ENCODE measurements around the gene HPCAL1. TPM values are rescaled to one million over a fixed set of nuclear protein-coding genes. Genes with fewer than 3 reads are reported as not detected.

HPCAL1 gene
- total RNA-seq, 1 donor from 2014 or later: 160 TPM

DNA sequence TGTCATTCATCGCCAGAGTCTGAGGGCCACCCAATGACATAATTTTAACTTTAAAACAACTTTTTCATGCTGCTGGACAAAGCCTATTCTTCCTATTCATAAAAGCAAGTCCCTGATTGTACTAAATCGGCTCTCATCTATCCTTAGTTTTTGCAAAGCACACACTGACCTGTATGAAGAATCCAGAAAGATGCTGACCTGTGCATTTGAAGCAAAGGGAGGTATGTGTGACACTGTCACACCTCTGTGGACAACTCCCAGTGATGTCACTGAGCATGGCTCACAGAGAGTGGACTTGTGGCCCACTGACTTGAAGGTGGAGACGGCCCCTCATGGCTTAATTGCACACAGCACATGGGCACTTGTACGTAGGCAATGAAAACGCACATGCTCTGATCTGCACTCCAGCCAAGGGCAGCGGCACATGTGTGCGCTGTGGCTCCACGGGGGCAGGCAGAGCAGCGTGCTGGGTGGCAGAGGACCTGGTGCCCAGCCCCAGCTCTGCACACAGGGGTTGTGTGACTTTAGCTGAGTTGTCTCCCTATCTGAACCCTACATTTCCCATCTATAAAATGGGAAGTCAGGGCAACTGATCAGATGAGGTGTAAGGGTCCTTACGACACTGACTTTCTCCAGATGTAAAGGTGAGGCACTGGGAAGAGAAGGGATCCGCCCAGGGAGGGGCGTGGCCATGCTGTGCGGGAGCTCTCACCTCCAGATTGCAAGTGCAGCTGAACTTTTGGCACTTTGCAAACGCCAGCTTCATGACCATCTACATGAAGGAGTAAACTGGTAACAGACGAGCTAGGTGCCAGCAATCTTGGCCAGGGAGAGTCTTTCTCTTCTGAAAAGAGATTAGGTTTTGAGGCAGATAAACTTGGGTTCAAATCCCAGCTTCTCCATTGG, 159.7 kb downstream of the HPCAL1 start:
- Histone ChIP-seq H3K9me3 (no peaks in the 10 kb centered on the region), H3K4me3 (no peak overlapping the region), H3K27ac (no peak overlapping the region), H3K27me3 (no peaks in the 10 kb centered on the region), H3K4me1 (no peaks in the 10 kb centered on the region), H3K36me3 (no peaks in the 10 kb centered on the region)
- ATAC-seq (no peak), DNase-seq (no peak)
- TF ChIP-seq, protein P1, sequence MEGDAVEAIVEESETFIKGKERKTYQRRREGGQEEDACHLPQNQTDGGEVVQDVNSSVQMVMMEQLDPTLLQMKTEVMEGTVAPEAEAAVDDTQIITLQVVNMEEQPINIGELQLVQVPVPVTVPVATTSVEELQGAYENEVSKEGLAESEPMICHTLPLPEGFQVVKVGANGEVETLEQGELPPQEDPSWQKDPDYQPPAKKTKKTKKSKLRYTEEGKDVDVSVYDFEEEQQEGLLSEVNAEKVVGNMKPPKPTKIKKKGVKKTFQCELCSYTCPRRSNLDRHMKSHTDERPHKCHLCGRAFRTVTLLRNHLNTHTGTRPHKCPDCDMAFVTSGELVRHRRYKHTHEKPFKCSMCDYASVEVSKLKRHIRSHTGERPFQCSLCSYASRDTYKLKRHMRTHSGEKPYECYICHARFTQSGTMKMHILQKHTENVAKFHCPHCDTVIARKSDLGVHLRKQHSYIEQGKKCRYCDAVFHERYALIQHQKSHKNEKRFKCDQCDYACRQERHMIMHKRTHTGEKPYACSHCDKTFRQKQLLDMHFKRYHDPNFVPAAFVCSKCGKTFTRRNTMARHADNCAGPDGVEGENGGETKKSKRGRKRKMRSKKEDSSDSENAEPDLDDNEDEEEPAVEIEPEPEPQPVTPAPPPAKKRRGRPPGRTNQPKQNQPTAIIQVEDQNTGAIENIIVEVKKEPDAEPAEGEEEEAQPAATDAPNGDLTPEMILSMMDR (IDR thresholded peaks at IDR 0.05): no peak
- intact Hi-C loops (cut with DNase I): no loop called here

DNA sequence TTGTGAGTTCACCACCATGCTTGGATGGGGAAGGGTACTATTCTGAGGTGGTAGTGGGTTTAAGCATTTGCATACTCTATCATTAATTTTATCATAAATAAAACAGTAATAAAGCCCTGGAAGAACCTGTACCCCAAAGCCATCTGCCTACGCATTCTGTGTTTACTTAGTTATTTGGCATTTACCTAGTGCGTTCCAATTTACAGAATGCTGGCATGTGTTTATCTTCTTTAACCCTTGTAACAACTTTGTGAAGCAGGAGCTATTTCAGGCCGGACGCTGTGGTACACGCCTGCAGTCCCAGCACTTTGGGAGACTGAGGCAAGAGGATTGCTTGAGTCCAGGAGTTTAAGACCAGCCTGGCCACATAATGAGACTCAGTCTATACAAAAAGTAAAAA, 163.2 kb downstream of the HPCAL1 start:
- Histone ChIP-seq H3K36me3 (no peaks in the 10 kb centered on the region), H3K4me1 (no peaks in the 10 kb centered on the region), H3K9me3 (no peaks in the 10 kb centered on the region), H3K4me3 (no peak overlapping the region), H3K27me3 (no peaks in the 10 kb centered on the region), H3K27ac (no peak overlapping the region)
- intact Hi-C loops (cut with DNase I): no loop called here
- ATAC-seq (no peak), DNase-seq (no peak)
- TF ChIP-seq, protein P1 (IDR thresholded peaks at IDR 0.05): no peak

DNA sequence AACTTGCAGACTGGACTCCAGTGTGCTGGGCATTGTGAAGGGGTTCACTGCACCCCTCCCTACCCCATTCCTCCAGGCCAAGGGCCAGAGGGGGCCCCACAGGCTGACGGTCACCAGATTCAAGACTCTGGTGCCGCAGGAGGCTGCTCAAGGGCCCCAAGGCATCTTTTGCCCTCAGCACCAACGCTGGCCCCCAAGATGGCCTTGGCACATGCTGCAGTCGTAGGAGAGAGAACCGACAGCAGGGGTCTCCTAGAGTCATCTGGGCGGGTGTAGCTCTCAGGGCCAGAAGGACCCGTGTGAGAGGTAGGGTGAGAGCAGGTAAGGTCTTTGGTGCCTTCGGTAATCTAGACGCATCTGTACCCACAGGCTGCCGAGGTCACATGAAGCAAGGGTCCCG, 164.1 kb downstream of the HPCAL1 start:
- no peaks in the 10 kb centered on the region for H3K4me1 ChIP-seq
- DNase-seq (peak; percentile 44), ATAC-seq (no peak)
- H3K4me3 ChIP-seq: no peak overlapping the region
- no peaks in the 10 kb centered on the region for H3K9me3 ChIP-seq
- TF ChIP-seq, protein P1 (IDR thresholded peaks at IDR 0.05): no peak
- no peaks in the 10 kb centered on the region for H3K36me3 ChIP-seq
- no peaks in the 10 kb centered on the region for H3K27me3 ChIP-seq
- intact Hi-C loops (cut with DNase I): no loop called here
- no peak overlapping the region for H3K27ac ChIP-seq

DNA sequence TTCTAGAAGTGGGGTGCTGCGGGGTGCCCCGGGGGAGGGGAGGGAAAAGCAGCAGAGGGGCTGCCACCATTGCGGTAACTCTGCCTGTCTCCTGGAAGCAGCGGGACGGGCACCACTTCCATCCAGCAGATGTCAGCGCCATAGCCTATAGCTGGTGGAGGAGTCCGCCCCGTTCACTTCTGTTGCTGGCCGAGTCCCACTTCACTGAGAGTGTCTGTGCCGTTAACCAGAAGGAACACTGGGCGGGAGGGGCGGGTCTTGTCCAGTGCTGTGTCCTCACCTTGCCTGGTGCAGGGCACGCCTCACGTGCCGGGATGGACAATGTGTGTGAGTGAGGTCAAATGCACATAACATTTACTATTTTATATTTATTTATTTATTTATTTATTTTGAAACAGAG, 164.7 kb downstream of the HPCAL1 start:
- peak; percentile 38 for DNase-seq
- Histone ChIP-seq H3K36me3 (no peaks in the 10 kb centered on the region), H3K27me3 (no peaks in the 10 kb centered on the region), H3K4me1 (no peaks in the 10 kb centered on the region), H3K27ac (no peak overlapping the region), H3K9me3 (no peaks in the 10 kb centered on the region), H3K4me3 (no peak overlapping the region)
- TF ChIP-seq, protein P1 (IDR thresholded peaks at IDR 0.05): no peak
- intact Hi-C loops (cut with DNase I): no loop called here
- no peak for ATAC-seq

DNA sequence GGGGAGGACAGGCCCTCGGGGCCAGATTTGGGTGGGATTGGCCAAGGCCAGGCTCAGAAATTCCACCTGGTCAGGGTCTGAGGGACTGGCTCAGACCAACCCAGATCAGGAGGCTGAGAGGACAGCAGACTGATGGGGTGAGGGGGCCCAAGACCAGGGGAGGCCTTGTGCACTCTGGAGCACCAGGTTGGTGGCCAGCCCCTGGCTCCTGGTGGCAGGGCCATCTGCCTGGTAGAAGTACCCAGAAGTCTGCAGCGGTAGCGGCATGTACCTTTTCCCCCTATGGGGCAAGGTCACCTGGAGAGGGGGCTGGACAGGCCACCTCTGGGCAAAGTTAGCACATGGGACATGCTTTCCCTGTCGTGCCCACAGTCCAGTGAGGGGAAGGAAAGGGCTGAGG, 166.6 kb downstream of the HPCAL1 start:
- intact Hi-C loops (cut with DNase I): no loop called here
- H3K4me3 ChIP-seq: no peak overlapping the region
- DNase-seq (no peak), ATAC-seq (no peak)
- H3K27me3 ChIP-seq: no peaks in the 10 kb centered on the region
- no peaks in the 10 kb centered on the region for H3K4me1 ChIP-seq
- H3K36me3 ChIP-seq: no peaks in the 10 kb centered on the region
- TF ChIP-seq, protein P1 (IDR thresholded peaks at IDR 0.05): no peak
- no peaks in the 10 kb centered on the region for H3K9me3 ChIP-seq
- no peak overlapping the region for H3K27ac ChIP-seq
